ENCODE results near the gene CFAP157.
A peak's percentile ranks its signal among the peaks of the same experiment; 100 is the strongest.

Gene CFAP157

DNA sequence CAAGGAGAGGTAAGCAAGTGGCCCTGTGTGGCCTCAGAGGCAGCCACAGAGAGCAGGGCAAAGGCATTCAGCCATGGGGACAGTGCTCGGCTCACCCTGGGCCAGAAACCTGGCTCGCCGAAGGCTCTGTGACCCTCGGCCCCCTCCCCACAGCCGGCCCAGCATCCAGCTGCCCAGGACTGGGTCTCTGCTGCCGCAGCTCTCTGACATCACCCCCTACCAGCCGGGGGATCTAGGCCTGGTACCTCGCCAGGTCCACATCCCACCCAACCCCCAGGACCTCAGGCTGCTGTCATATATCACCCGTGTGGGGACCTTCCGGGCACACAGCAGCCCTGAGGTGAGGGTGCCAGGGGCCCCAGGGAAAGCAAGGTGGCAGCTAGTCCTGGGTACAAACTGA is 6.1 kb downstream of the CFAP157 start:
- no peak overlapping the region for H3K4me3 ChIP-seq (ENCODE audit: control insufficient read depth, low read depth, low read length)
- no peak for DNase-seq (ENCODE audit: low read depth)
- TF ChIP-seq, protein P1, sequence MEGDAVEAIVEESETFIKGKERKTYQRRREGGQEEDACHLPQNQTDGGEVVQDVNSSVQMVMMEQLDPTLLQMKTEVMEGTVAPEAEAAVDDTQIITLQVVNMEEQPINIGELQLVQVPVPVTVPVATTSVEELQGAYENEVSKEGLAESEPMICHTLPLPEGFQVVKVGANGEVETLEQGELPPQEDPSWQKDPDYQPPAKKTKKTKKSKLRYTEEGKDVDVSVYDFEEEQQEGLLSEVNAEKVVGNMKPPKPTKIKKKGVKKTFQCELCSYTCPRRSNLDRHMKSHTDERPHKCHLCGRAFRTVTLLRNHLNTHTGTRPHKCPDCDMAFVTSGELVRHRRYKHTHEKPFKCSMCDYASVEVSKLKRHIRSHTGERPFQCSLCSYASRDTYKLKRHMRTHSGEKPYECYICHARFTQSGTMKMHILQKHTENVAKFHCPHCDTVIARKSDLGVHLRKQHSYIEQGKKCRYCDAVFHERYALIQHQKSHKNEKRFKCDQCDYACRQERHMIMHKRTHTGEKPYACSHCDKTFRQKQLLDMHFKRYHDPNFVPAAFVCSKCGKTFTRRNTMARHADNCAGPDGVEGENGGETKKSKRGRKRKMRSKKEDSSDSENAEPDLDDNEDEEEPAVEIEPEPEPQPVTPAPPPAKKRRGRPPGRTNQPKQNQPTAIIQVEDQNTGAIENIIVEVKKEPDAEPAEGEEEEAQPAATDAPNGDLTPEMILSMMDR (IDR thresholded peaks at IDR 0.05; ENCODE audit: control insufficient read depth, insufficient read depth, low read depth, low read length, missing control alignments): no peak

DNA sequence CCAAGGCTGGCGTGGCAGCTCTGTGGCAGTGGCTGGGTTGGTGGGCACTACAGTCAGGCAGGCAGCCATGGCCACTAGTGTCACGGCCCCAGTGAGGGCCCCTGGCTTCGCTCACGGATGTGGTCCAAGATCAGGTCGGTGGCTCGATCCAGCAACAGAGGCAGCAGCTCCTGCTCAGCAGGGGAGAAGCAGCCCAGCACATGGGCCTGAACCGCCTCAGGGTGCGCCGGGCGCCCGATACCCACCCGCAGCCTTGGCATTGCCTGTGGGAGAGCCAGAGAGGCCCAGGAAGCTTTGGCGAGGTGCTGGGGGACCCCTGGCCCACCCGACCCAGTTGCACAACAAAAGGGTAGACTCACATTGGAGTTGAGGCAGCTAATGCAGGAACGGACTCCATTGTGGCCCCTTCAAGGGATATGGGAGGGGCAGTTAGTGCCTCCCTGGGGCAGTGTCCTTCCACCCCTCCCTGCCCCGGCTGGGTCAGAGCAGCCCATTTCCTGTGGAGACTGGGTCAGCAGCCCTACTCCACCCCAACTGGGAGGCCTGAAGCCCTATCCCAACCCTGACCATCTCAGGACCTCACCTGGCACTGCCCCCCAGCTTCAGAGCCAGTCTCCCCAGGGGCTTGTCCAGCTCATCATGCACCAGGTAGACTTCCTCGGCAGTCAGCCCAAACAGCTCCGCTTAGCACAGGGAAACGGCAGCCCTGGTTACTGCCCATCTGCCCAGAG is 7.4 kb downstream of the CFAP157 start:
- DNase-seq (ENCODE audit: low read depth): no peak
- TF ChIP-seq, protein P1 (IDR thresholded peaks at IDR 0.05; ENCODE audit: control insufficient read depth, insufficient read depth, low read depth, low read length, missing control alignments): no peak
- H3K4me3 ChIP-seq (ENCODE audit: control insufficient read depth, low read depth, low read length): peak overlapping the region; percentile 82

DNA sequence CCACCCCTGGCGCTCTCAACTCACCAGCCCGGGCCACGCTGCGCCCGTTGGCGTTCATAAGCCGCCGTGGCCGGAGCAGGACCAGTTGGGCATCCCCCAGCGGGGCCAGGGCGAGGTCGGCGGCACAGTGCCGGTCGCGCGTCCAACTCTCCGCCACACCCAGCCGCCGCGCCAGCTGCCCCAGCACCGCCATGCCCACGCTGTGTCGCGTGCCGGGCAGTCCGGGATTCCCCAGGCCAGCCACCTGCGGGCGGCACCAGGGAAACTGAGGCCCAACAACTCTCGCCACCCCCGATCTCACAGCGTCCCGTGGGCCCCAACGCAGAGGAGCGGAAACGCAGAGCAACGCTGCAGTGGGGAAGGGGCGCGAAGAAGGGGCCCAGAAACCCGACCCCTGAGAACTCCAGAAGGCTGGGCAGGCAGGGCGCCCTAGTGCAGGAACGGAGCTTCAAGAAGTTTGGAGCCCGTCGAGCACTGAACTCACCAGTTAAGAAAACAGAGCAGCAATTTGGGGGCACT is 8.2 kb downstream of the CFAP157 start:
- TF ChIP-seq, protein P1 (IDR thresholded peaks at IDR 0.05; ENCODE audit: control insufficient read depth, insufficient read depth, low read depth, low read length, missing control alignments): no peak
- H3K4me3 ChIP-seq (ENCODE audit: control insufficient read depth, low read depth, low read length): peak overlapping the region; percentile 82
- no peak for DNase-seq (ENCODE audit: low read depth)

DNA sequence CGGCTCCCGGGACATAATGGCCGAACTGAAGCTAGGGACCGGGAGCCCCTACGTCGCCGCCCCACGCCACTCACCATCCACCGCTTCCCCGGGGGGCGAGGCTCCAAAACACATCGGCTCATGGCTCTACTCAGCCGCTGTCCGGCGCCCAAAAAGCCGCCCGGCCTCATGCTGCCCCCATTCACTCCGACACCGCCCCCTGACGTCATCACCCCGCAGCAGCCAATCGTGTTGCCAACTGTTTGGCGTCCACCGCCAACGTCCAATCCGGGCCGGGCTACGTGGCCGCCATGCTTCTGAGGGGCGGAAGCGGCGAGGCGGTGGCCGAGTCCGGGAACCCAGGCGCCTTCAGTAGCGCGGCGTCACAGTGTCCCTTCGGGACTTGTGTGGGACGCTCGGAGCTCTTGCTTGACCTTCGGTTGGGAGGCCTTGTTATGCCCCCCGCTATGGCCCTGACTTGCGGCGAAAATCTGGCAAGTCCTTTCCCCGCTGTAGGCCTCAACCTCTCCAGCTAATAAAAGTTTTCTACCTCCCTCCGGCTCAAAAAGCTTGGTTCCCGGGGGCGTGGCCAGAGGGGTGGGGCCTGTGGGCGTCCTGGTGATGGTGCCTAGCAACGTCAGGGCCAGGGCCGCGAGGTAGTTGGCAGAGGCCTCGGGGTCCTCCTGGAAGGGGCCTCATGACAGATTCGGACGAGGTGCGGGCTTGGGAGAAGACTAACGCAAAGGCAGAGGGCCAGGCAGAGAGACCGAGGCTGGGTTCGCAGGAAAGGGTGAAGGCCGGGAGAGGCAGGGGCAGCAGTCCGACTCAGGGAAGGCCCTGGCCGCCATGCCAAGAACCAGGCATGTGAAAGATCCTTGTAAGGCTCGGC is 8.9 kb downstream of the CFAP157 start, which contains the start of the genes PTRH1 and TTC16:
Gene PTRH1, minus strand, starts transcription at position 194 of the 868 bp plus-strand sequence. Its CDS starts 24 bp downstream, at position 170.
Gene TTC16, plus strand, starts transcription at position 610 of the 868 bp plus-strand sequence. Its CDS starts 67 bp downstream, at position 677.
- peak; percentile 68 for DNase-seq (ENCODE audit: low read depth)
- TF ChIP-seq, protein P1 (IDR thresholded peaks at IDR 0.05; ENCODE audit: control insufficient read depth, insufficient read depth, low read depth, low read length, missing control alignments): no peak

DNA sequence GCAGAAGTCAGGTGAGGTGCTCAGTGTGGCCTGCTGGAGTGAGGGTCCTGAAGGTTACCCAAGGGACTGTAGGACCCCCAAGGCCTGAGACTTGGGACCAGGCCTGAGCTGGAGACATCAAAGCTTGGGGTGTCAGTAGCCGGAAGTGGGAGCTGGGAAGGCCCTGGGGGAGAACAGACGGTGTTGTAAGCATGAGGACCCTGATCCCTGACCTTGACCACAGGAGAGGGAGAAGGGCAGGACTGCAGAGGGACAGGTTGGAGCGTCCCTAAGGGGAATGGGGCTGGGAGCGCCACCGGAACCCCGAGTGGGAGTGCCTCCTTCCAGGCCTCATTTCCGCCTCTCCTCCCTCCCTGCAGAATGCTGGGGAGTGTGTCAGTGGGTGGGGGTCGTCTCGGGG is 9.6 kb downstream of the CFAP157 start:
- no peak for DNase-seq (ENCODE audit: low read depth)
- H3K4me3 ChIP-seq (ENCODE audit: control insufficient read depth, low read depth, low read length): peak overlapping the region; percentile 82; the same call in 1 of the 2 replicates
- TF ChIP-seq, protein P1 (IDR thresholded peaks at IDR 0.05; ENCODE audit: control insufficient read depth, insufficient read depth, low read depth, low read length, missing control alignments): no peak

More for the DNA sequence above, 8.9 kb downstream of the CFAP157 start, which contains the start of the genes PTRH1 and TTC16:
- H3K4me3 ChIP-seq (ENCODE audit: control insufficient read depth, low read depth, low read length): peak within 1 kb of the TSS; percentile 82

DNA sequence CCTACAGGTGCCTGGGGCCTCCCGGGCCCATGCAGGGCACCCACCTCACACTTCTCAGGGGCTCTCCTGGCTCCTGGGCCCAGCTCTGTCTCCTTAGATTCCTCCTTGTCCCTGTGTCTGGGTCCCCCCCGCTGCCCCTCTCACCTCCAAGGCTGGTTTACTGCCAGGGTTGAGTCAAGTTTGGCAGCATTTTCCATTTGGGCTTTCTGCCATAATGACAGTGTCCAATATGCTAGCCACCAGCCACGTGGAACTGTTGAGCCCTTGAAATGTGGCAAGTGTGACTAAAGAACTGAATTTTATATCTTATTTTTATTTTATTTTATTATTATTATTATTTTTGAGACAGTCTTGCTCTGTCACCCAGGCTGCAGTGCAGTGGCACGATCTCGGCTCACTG is 11.0 kb downstream of the CFAP157 start:
- DNase-seq (ENCODE audit: low read depth): no peak
- TF ChIP-seq, protein P1 (IDR thresholded peaks at IDR 0.05; ENCODE audit: control insufficient read depth, insufficient read depth, low read depth, low read length, missing control alignments): no peak

More for the DNA sequence above, 11.0 kb downstream of the CFAP157 start:
- H3K4me3 ChIP-seq (ENCODE audit: control insufficient read depth, low read depth, low read length): no peak overlapping the region
